ENCODE results near the gene VPS51. TPM values are rescaled to one million over a fixed set of nuclear protein-coding genes. Genes with fewer than 3 reads are reported as not detected.

Gene VPS51
- total and polyA plus RNA-seq, 2 of the 13 experiments (the other 11 are each of a cell fraction or from before 2014, with no cell fraction given): 76.3 to 90.6 TPM

GRCh38 chr11:65117206-65118096, 21.4 kb downstream of the VPS51 start, which contains the start of gene ZNHIT2 (continued):
- TF ChIP-seq ZNF382 (CRISPR knock-in tag; IDR thresholded peaks at IDR 0.05; ENCODE audit: borderline replicate concordance) (no peak), BRF2 (CRISPR knock-in tag; IDR thresholded peaks at IDR 0.05) (peak; percentile 81), MBNL3 (CRISPR knock-in tag; conservative IDR thresholded peaks at IDR 0.05) (no peak), ZNF784 (CRISPR knock-in tag; IDR thresholded peaks at IDR 0.05; ENCODE audit: borderline replicate concordance) (no peak; the same call in 1 of the 2 replicates), ZNF337 (CRISPR knock-in tag; IDR thresholded peaks at IDR 0.05; ENCODE audit: borderline replicate concordance, low read depth) (no peak), ETV6 (CRISPR knock-in tag; conservative IDR thresholded peaks at IDR 0.05) (no peak), CHD2 (IDR thresholded peaks at IDR 0.05; ENCODE audit: low read depth, low read length) (peak; percentile 62; the same call in 1 of the 2 replicates), CBX1 (IDR thresholded peaks at IDR 0.05; ENCODE audit: low read depth) (no peak), ZKSCAN1 (IDR thresholded peaks at IDR 0.05; ENCODE audit: low read length) (no peak), ZNF326 (CRISPR knock-in tag; IDR thresholded peaks at IDR 0.05; ENCODE audit: borderline replicate concordance) (peak; percentile 40; the same call in 1 of the 2 replicates), FOXK1 (CRISPR knock-in tag; IDR thresholded peaks at IDR 0.05; ENCODE audit: borderline replicate concordance, low read depth) (peak; percentile 86; the same call in 1 of the 2 replicates), ZSCAN21 (CRISPR knock-in tag; IDR thresholded peaks at IDR 0.05; ENCODE audit: borderline replicate concordance) (no peak), SOX6 (IDR thresholded peaks at IDR 0.05) (no peak), SOX6 (CRISPR knock-in tag; IDR thresholded peaks at IDR 0.05) (peak; percentile 64), ZNF317 (CRISPR knock-in tag; IDR thresholded peaks at IDR 0.05) (peak; percentile 33; the same call in 1 of the 2 replicates), NR2F2 (IDR thresholded peaks at IDR 0.05; ENCODE audit: borderline replicate concordance, low read depth) (peak; percentile 3; the same call in 1 of the 2 replicates), ZC3H13 (CRISPR knock-in tag; IDR thresholded peaks at IDR 0.05) (peak; percentile 99), NFIB (CRISPR knock-in tag; IDR thresholded peaks at IDR 0.05; ENCODE audit: borderline replicate concordance) (0 out of 2 replicates have a peak, but pooled peaks have one; percentile 77), ZNF275 (CRISPR knock-in tag; IDR thresholded peaks at IDR 0.05; ENCODE audit: borderline replicate concordance) (no peak; the same call in 1 of the 2 replicates), ZNF207 (IDR thresholded peaks at IDR 0.05; ENCODE audit: borderline replicate concordance) (no peak), ZSCAN25 (CRISPR knock-in tag; IDR thresholded peaks at IDR 0.05) (no peak), NR2C2 (CRISPR knock-in tag; IDR thresholded peaks at IDR 0.05; ENCODE audit: borderline replicate concordance) (peak; percentile 99), ZBTB39 (CRISPR knock-in tag; IDR thresholded peaks at IDR 0.05) (no peak), ZNF674 (CRISPR knock-in tag; IDR thresholded peaks at IDR 0.05; ENCODE audit: low read depth) (0 out of 2 replicates have a peak, but pooled peaks have one; percentile 38)
